Testis (tissue), 3 donors: ENCODE measurements around the gene BMAL1. TPM values are rescaled to one million over a fixed set of nuclear protein-coding genes. Genes with fewer than 3 reads are reported as not detected.

Experiments used
- DNase-seq: peaks from one replicate; pipeline ENCODE4 v3.0.0-alpha.2; 2019
- H3K27ac ChIP-seq, 2 donors: fragments of 200-600 bp; sonication (generic); one replicate each; pipeline ENCODE4 v1.5.1; 2019
- H3K27me3 ChIP-seq: fragments of 200-600 bp; sonication (generic); one replicate; pipeline ENCODE4 v1.5.1; 2019
- H3K36me3 ChIP-seq: fragments of 200-600 bp; sonication (generic); one replicate; pipeline ENCODE4 v1.5.1; 2017; ENCODE audit warnings: low read depth; ENCODE audit errors: missing control alignments
- H3K4me1 ChIP-seq: fragments of 200-600 bp; sonication (generic); one replicate; pipeline ENCODE4 v1.5.1; 2019
- H3K4me3 ChIP-seq, 2 donors: fragments of 200-600 bp; sonication (generic); one replicate each; pipeline ENCODE4 v1.5.1; 2017 to 2019
- H3K9me3 ChIP-seq: fragments of 200-600 bp; sonication (generic); one replicate; pipeline ENCODE4 v1.5.1; 2017
- CTCF ChIP-seq, 3 experiments: fragments of 450-650 bp in 2 of 3; fragments of 200-600 bp in 1 of 3; sonication (generic) in 1 of 3; IDR thresholded peaks; one replicate each; pipeline ENCODE4 v1.5.1; 2016 to 2019; ENCODE audit warnings: antibody characterized with exemption in 3 of 3, mild to moderate bottlenecking in 2 of 3, moderate library complexity in 1 of 3
- POLR2A ChIP-seq: fragments of 450-650 bp; IDR thresholded peaks from one replicate; pipeline ENCODE4 v1.6.1; 2017; ENCODE audit warnings: antibody characterized with exemption, mild to moderate bottlenecking, moderate library complexity
- WGBS, 2 donors: methylation state at CpG; one replicate each; pipeline ENCODE4 v1.1.5; 2018; 5-methylcytosine and 5-hydroxymethylcytosine counted together
- intact Hi-C: fragments of 100-400 bp; cut with DNase I; formaldehyde crosslinking; loops from one replicate; pipeline ENCODE4 v1.15.1; 2023; ENCODE audit warnings: low total_unique reads
- polyA plus RNA-seq: library from polyadenylated mRNA; stranded (reverse); fragments of 350-450 nt; fragmentation: Illumina TruSeq; extraction: RNeasy Lipid Tissue Mini Kit (QIAGEN cat#74804); gene quantifications from one replicate; pipeline ENCODE4 v1.2.3, GENCODE V29; 2014; ENCODE audit warnings: low read depth, low replicate concordance; ENCODE audit not compliant: insufficient read depth
- total RNA-seq, 2 donors: library from RNA; depleted of rRNA; stranded (reverse); fragments of >200 nt; gene quantifications; one replicate each; pipeline ENCODE4 v1.2.3, GENCODE V29; 2016

Gene BMAL1
- total and polyA plus RNA-seq, 3 donors from 2014 or later, result 21.5 to 40.3 (median 35.7) TPM

- WGBS, 2 donors, result 87 to 97% methylated on average over 4 of the region's 4 CpGs
- no peak overlapping the region for H3K4me3 ChIP-seq
- intact Hi-C loops, result no loop called here
- TF ChIP-seq CTCF (IDR thresholded peaks at IDR 0.05) (no peak), POLR2A (no peak)
- no peak for DNase-seq
- no peaks in the 10 kb centered on the region for H3K9me3 ChIP-seq
- no peaks in the 10 kb centered on the region for H3K36me3 ChIP-seq
- H3K4me1 ChIP-seq, result peaks cover 4% of the 10 kb centered on the region
- no peak overlapping the region for H3K27ac ChIP-seq
- no peaks in the 10 kb centered on the region for H3K27me3 ChIP-seq
Measured at GRCh38 chr11:13343067-13343466, 65.5 kb downstream of the BMAL1 start.

GRCh38 chr11:13343931-13344717 lies 66.5 kb downstream of the BMAL1 start:
- peak; percentile 80 for DNase-seq
- H3K27ac ChIP-seq, result no peak overlapping the region

GRCh38 chr11:13344818-13345217 lies 67.2 kb downstream of the BMAL1 start:
- intact Hi-C loops, result no loop called here
- TF ChIP-seq CTCF (IDR thresholded peaks at IDR 0.05) (no peak), POLR2A (no peak)
- H3K4me1 ChIP-seq, result no peaks in the 10 kb centered on the region
- H3K9me3 ChIP-seq, result no peaks in the 10 kb centered on the region
- no peak overlapping the region for H3K27ac ChIP-seq
- H3K27me3 ChIP-seq, result no peaks in the 10 kb centered on the region
- no peak overlapping the region for H3K4me3 ChIP-seq
- no peaks in the 10 kb centered on the region for H3K36me3 ChIP-seq
- WGBS, 2 donors, result 88 to 89% methylated on average over 1 of the region's 1 CpG
- no peak for DNase-seq

More at GRCh38 chr11:13343931-13344717, 66.5 kb downstream of the BMAL1 start:
- Histone ChIP-seq H3K4me1 (no peaks in the 10 kb centered on the region), H3K9me3 (no peaks in the 10 kb centered on the region), H3K4me3 (no peak overlapping the region), H3K27me3 (no peaks in the 10 kb centered on the region), H3K36me3 (no peaks in the 10 kb centered on the region)
- intact Hi-C loops, result no loop called here
- WGBS, 2 donors, result 73 to 79% methylated on average over 10 of the region's 10 CpGs
- TF ChIP-seq POLR2A (no peak), CTCF (IDR thresholded peaks at IDR 0.05) (peak; percentile 70 to 82 (median 81))

- DNase-seq, result no peak
- intact Hi-C loops, result no loop called here
- no peak overlapping the region for H3K27ac ChIP-seq
- no peaks in the 10 kb centered on the region for H3K27me3 ChIP-seq
- 92 to 97% methylated on average over 5 of the region's 5 CpGs for WGBS, 2 donors
- no peak overlapping the region for H3K4me3 ChIP-seq
- H3K9me3 ChIP-seq, result no peaks in the 10 kb centered on the region
- TF ChIP-seq CTCF (IDR thresholded peaks at IDR 0.05) (no peak), POLR2A (no peak)
- H3K4me1 ChIP-seq, result no peaks in the 10 kb centered on the region
- no peaks in the 10 kb centered on the region for H3K36me3 ChIP-seq
Measured at GRCh38 chr11:13346470-13346869, 68.9 kb downstream of the BMAL1 start.

GRCh38 chr11:13347901-13348300 lies 70.3 kb downstream of the BMAL1 start:
- no peak overlapping the region for H3K4me3 ChIP-seq
- H3K4me1 ChIP-seq, result no peaks in the 10 kb centered on the region
- no peaks in the 10 kb centered on the region for H3K27me3 ChIP-seq
- no peaks in the 10 kb centered on the region for H3K9me3 ChIP-seq
- no peak overlapping the region for H3K27ac ChIP-seq
- TF ChIP-seq CTCF (IDR thresholded peaks at IDR 0.05) (no peak), POLR2A (no peak)
- 86 to 94% methylated on average over 7 of the region's 7 CpGs for WGBS, 2 donors
- no peak for DNase-seq
- no peaks in the 10 kb centered on the region for H3K36me3 ChIP-seq
- intact Hi-C loops, result no loop called here
